ENCODE data around the gene SAXO2.
"Not testable (repeated sequence)": the region's sequence is repeated elsewhere in the genome, so short reads cannot be mapped to it uniquely, and the experiment has no call there.

SAXO2 gene

GRCh38 chr15:82262422-82263026 is at the start of gene SAXO2, which contains the start of gene EFL1:
Gene SAXO2 (plus strand): TSS chr15:82262818. CDS start chr15:82262880, 62 bp downstream.
Gene EFL1 (minus strand): TSS chr15:82262734. CDS start chr15:82261778, 956 bp downstream.
- peak; percentile 96 for DNase-seq

- not testable (repeated sequence) for DNase-seq
Observed at GRCh38 chr15:82216092-82216491, 46.5 kb upstream of the SAXO2 start.

- DNase-seq = peak; percentile 21
Observed at GRCh38 chr15:82221535-82221934, 41.1 kb upstream of the SAXO2 start.

- no peak for DNase-seq
Observed at GRCh38 chr15:82228750-82229149, 33.9 kb upstream of the SAXO2 start.

- no peak for DNase-seq
Observed at GRCh38 chr15:82231233-82231632, 31.4 kb upstream of the SAXO2 start.

GRCh38 chr15:82231842-82232241 is 30.8 kb upstream of the SAXO2 start:
- no peak for DNase-seq

- not testable (repeated sequence) for DNase-seq
Observed at GRCh38 chr15:82237944-82238534, 24.6 kb upstream of the SAXO2 start.

GRCh38 chr15:82239685-82240391 is 22.8 kb upstream of the SAXO2 start:
- DNase-seq = no peak

GRCh38 chr15:82241836-82242499 is 20.6 kb upstream of the SAXO2 start:
- DNase-seq = not testable (repeated sequence)

GRCh38 chr15:82243644-82244043 is 19.0 kb upstream of the SAXO2 start:
- not testable (repeated sequence) for DNase-seq

GRCh38 chr15:82245956-82246355 is 16.7 kb upstream of the SAXO2 start:
- not testable (repeated sequence) for DNase-seq

- not testable (repeated sequence) for DNase-seq
Observed at GRCh38 chr15:82248261-82248660, 14.4 kb upstream of the SAXO2 start.

GRCh38 chr15:82261566-82262421 is 824 bp upstream of the SAXO2 start:
- DNase-seq = peak; percentile 72

- DNase-seq = no peak
Observed at GRCh38 chr15:82263350-82263749, 732 bp downstream of the SAXO2 start.

- DNase-seq = not testable (repeated sequence)
Observed at GRCh38 chr15:82267137-82267536, 4.5 kb downstream of the SAXO2 start.

- not testable (repeated sequence) for DNase-seq
Observed at GRCh38 chr15:82268454-82268853, 5.8 kb downstream of the SAXO2 start.

GRCh38 chr15:82272154-82272553 is 9.5 kb downstream of the SAXO2 start:
- no peak for DNase-seq

- DNase-seq = no peak
Observed at GRCh38 chr15:82275410-82275809, 12.8 kb downstream of the SAXO2 start.

GRCh38 chr15:82281276-82281675 is 18.7 kb downstream of the SAXO2 start:
- not testable (repeated sequence) for DNase-seq

GRCh38 chr15:82282386-82282785 is 19.8 kb downstream of the SAXO2 start:
- not testable (repeated sequence) for DNase-seq

GRCh38 chr15:82284381-82284780 is 21.8 kb downstream of the SAXO2 start:
- not testable (repeated sequence) for DNase-seq

- not testable (repeated sequence) for DNase-seq
Observed at GRCh38 chr15:82286475-82286874, 23.9 kb downstream of the SAXO2 start.

Data from activated CD4-positive, alpha-beta T cell treated with anti-CD3 and anti-CD28 coated beads for 48 hours (primary cell).